DMS153 treated with DMSO at 0.1 percent for 48 hours (cell line): ENCODE measurements around the gene RFC2.
A peak's percentile ranks its signal among the peaks of the same experiment; 100 is the strongest.
"Not testable (repeated sequence)": the region's sequence is repeated elsewhere in the genome, so short reads cannot be mapped to it uniquely, and the experiment has no call there.

Experiments
- DNase-seq: peaks from one replicate; lab custom pipeline; 2025; ENCODE audit not compliant: unreplicated experiment; lab: John Stamatoyannopoulos, UW

The RFC2 gene

GRCh38 chr7:74283858-74284447 is 29.8 kb upstream of the RFC2 start:
- no peak for DNase-seq

- no peak for DNase-seq
These were observed 28.7 kb upstream of the RFC2 start for GRCh38 chr7:74282748-74283459.

- DNase-seq = no peak
These were observed 26.8 kb upstream of the RFC2 start for GRCh38 chr7:74280985-74281384.

DNA sequence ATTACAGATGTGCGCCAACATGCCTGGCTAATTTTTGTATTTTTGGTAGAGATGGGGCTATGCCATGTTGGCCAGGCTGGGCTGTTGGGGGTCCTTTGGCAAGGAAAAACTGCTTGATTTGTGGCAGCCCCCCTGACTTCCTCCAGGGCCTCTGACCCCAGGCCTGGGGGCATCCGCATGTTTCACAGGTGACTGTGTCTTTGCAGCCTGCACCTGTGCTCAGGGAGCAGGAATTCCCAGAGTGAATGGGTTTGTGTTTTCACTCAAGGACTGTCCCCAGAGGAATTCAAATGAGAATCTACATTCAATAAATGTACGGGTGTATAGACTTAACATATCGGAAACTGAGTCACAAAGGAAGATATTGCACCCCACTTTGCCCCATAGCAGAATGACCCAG is 23.4 kb upstream of the RFC2 start:
- DNase-seq = no peak

- no peak for DNase-seq
These were observed 21.2 kb upstream of the RFC2 start for GRCh38 chr7:74275401-74275881.

DNA sequence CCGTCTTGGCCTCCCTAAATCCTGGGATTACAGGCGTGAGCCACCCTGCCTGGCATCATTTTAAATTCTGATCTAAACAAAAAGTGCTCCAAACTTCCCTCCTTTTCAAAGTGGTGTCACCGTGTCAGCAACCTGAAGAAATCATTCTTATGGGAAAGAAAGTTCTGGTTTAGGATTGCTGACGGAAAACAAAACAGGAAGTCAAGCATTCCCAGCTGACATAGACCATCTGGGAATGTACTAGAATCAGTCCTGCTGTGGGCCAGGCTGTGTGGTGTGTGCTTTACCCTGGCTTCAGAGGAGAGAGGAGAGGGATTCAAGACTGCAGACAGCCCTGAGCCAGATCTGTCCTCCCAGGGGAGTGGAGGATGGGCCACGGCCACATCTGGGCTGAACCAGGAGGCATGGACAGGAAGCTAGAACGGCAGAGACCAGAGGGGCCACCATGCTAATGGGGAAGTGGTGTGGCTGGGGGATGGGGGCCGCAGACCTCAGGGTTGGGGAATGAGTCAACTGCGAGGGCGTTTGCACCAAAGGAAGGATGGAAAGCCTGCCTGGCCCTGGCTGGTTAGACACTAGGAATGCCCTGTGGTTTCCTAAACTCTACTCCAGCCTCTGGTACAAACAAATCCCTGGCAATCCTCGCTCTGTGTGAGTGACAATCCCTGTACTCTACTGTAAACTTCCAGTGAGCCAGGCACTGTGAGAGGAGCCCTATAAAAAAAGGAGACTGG is 18.3 kb upstream of the RFC2 start:
- no peak for DNase-seq

DNA sequence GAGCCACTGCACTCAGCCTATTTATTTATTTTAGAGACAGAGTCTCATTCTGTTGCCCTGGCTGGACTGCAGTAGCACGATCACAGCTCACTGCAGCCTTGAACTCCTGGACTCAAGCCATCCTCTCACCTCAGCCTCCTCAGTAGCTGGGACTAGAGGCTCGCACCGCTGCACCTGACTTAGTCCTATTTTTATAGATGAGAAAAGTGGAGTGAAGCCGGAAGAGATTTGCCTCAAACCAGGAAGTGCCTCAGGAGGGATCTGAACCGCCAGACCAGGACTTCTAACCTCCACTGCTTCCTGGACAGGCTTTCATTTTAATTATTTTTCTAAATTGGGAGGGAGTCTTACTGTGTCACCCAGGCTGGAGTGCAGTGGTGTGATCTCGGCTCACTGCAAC is 17.5 kb upstream of the RFC2 start:
- DNase-seq = no peak

- peak; percentile 97 for DNase-seq
These were observed 15.6 kb upstream of the RFC2 start for GRCh38 chr7:74269757-74270277.

GRCh38 chr7:74267756-74268565 is 13.8 kb upstream of the RFC2 start:
- no peak for DNase-seq

DNA sequence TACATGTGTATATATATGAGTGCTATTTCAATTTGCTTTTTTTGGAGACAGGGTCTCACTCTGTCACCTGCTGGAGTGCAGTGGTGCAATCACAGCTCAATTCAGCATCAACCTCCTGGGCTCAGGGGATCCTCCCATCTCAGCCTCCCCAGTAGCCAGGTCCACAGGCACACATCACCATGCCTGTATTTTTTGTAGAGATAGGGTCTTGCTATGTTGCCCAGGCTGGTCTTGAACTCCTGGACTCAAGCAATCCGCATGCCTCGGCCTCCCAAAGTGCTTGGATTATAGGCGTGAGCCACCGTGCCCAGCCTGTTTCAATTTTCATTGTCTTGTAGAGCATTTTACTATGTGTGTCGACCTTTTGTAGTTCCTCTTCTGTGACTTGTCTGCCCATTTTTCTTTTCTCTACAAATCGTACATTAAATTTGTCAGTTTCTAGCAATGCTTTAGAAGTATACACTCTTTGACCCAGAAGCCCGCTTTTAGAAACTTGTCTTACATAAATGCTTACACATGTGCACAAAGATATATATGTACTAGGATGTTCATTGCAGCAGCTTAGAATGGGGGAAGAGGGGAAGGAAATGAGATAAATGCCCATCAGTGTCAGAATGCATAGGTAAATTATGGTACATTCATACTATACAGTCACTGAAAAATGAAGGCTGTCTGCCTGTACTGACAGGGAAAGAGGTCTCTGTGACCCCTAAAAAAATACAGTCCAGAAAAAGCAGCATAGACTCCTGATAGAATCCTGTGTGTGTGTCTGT is 12.2 kb upstream of the RFC2 start:
- no peak for DNase-seq

- no peak for DNase-seq
These were observed 9.4 kb upstream of the RFC2 start for GRCh38 chr7:74263399-74264120.

GRCh38 chr7:74262639-74263398 is 8.6 kb upstream of the RFC2 start:
- DNase-seq = no peak

DNA sequence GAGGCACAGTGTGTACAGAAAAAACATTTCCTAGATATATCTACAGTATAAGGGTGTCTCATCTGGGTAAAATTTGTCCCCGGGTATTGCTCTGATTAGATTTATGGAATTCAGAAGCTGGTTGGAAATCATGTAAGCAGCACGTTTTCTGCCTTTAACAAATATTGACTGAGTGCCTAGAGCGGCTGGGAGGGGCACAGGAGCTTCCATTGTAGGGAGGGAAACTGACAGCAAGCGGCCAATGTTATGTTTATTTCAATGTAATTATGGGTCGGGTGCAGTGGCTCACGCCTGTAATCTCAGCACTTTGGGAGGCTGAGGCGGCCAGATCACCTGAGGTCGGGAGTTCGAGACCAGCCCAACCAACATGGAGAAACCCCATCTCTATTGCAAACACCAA is 4.4 kb upstream of the RFC2 start:
- DNase-seq = no peak

- no peak for DNase-seq
These were observed 2.6 kb upstream of the RFC2 start for GRCh38 chr7:74256491-74257408.

GRCh38 chr7:74255461-74255860 is 1.3 kb upstream of the RFC2 start:
- DNase-seq = not testable (repeated sequence)

DNA sequence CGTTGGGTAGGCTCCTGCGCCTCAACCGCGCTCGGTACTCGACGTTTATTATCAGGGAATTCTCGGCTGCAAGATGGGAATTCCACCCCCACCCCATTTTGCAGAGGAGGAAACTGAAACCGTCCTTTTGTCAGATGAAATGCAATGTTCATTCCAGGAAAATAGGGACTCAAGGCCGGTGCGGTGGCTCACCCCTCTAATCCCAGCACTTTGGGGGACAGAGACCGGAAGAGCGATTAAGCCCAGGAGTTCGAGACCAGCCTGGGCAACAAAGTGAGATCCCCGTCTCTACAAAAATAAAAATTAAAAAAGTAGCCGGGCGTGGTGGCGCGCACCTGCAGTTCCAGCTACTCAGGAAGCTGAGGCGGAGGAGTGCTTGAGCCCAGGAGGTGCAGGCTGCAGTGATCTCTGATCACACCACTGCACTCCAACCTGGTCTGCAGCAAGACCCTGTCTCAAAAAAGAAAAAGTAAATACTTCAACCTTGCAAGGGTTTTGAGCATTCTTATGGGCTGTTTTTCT is 720 bp upstream of the RFC2 start:
- DNase-seq = no peak

DNA sequence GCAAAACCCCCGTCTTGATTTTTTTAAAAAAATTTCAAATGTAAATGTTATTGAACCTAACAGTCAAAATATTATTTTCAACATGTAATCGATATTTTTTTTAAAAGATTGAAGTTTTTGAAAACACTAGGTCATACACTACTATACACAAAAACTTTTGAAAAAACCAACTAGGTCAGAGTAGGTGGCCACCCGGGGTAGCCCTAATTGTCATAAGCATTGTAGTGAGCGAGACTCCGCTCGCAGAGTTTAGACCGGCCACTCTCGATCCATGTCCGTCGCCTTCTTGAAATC is 417 bp downstream of the RFC2 start:
- DNase-seq = no peak

GRCh38 chr7:74253331-74253730 is 868 bp downstream of the RFC2 start:
- DNase-seq = no peak
